ENCODE data around the gene DOCK8. TPM values are rescaled to one million over a fixed set of nuclear protein-coding genes. Genes with fewer than 3 reads are reported as not detected.

Gene DOCK8
- total RNA-seq, 1 donor from 2014 or later, result 5.1 TPM

GRCh38 chr9:479304-479970 is 264.8 kb downstream of the DOCK8 start:
- Mint-ChIP-seq H3K4me3 (peak overlapping the region; percentile 61), H3K4me1 (ENCODE audit: unreplicated experiment) (peaks cover 10% of the 10 kb centered on the region), H3K27me3 (no peaks in the 10 kb centered on the region), H3K9me3 (peaks cover 6% of the 10 kb centered on the region), H3K27ac (no peak overlapping the region), H3K36me3 (peaks cover 16% of the 10 kb centered on the region)
- no peak for DNase-seq (ENCODE audit: extremely low spot score, unreplicated experiment)
- TF ChIP-seq CTCF (conservative IDR thresholded peaks at IDR 0.05), result no peak

DNA sequence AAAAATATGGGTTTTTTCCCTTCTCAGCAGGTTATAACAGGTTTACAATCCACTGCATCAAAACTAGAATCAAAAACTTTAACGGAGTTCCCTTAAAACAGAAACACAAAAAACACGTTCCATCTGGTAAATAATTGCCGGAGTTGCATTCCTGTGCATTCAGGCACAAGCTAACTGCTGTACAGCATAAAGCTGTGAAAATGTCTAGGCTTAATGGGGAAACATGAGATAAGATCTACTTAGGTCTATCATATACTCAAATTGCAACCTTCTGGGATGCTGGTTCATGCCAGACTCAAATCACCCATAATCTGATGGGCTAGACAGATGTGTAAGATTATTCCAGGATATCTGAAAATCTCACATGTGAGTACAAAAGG is 265.3 kb downstream of the DOCK8 start:
- H3K9me3 Mint-ChIP-seq, result peaks cover 6% of the 10 kb centered on the region
- no peak for DNase-seq (ENCODE audit: extremely low spot score, unreplicated experiment)
- no peak for TF ChIP-seq CTCF (conservative IDR thresholded peaks at IDR 0.05)
- no peak overlapping the region for H3K27ac Mint-ChIP-seq
- H3K36me3 Mint-ChIP-seq, result peaks cover 10% of the 10 kb centered on the region
- H3K4me3 Mint-ChIP-seq, result peak overlapping the region; percentile 61
- H3K27me3 Mint-ChIP-seq, result no peaks in the 10 kb centered on the region
- H3K4me1 Mint-ChIP-seq (ENCODE audit: unreplicated experiment), result peaks cover 10% of the 10 kb centered on the region

DNA sequence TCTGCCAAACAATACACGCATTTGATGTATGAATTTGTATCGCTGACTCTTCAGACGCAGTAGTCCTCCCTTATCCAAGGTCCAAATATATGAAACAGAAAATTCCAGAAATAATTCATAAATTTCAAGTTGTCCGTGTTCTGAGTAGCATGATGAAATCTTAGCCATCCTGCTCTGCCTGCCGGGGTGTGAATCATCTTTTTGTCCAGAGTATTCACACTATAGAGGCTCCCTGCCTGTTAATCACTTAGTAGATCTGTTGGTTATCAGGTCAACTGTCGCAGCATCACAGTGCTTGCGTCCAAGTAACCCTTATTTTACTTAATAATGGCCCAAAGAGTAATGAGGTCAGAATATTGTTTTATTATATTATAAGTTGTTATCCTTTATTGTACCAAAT is 268.1 kb downstream of the DOCK8 start:
- no peak for TF ChIP-seq CTCF (conservative IDR thresholded peaks at IDR 0.05)
- H3K27ac Mint-ChIP-seq, result no peak overlapping the region
- H3K4me1 Mint-ChIP-seq (ENCODE audit: unreplicated experiment), result peaks cover 10% of the 10 kb centered on the region
- peaks cover 4% of the 10 kb centered on the region for H3K36me3 Mint-ChIP-seq
- H3K9me3 Mint-ChIP-seq, result peaks cover 6% of the 10 kb centered on the region
- H3K27me3 Mint-ChIP-seq, result no peaks in the 10 kb centered on the region
- no peak overlapping the region for H3K4me3 Mint-ChIP-seq
- DNase-seq (ENCODE audit: extremely low spot score, unreplicated experiment), result no peak

DNA sequence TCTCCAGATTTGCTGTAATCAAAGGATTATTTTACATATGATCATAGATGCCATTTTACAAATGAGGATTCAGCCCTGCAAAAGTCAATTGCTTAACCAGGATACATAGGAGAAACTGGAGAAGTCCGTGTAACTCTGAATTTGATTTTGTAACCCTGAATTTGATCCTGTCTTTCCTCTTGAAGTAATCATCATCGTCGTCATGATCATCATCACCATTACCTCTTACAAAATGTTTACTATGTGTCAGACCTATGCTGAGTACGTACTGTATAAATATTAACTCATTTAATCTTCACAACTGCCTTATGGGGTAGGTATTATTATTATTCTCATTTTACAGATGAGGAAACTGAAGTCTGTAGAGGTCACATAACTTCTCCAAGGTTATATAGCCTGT is 271.5 kb downstream of the DOCK8 start:
- TF ChIP-seq CTCF (conservative IDR thresholded peaks at IDR 0.05), result no peak
- no peak for DNase-seq (ENCODE audit: extremely low spot score, unreplicated experiment)
- peaks cover 6% of the 10 kb centered on the region for H3K9me3 Mint-ChIP-seq
- no peaks in the 10 kb centered on the region for H3K27me3 Mint-ChIP-seq
- H3K27ac Mint-ChIP-seq, result no peak overlapping the region
- H3K4me3 Mint-ChIP-seq, result no peak overlapping the region
- no peaks in the 10 kb centered on the region for H3K4me1 Mint-ChIP-seq (ENCODE audit: unreplicated experiment)
- peaks cover 3% of the 10 kb centered on the region for H3K36me3 Mint-ChIP-seq

- peaks cover 3% of the 10 kb centered on the region for H3K36me3 Mint-ChIP-seq
- H3K4me1 Mint-ChIP-seq (ENCODE audit: unreplicated experiment), result no peaks in the 10 kb centered on the region
- TF ChIP-seq CTCF (conservative IDR thresholded peaks at IDR 0.05), result no peak
- no peak overlapping the region for H3K27ac Mint-ChIP-seq
- peaks cover 6% of the 10 kb centered on the region for H3K9me3 Mint-ChIP-seq
- no peaks in the 10 kb centered on the region for H3K27me3 Mint-ChIP-seq
- H3K4me3 Mint-ChIP-seq, result no peak overlapping the region
- no peak for DNase-seq (ENCODE audit: extremely low spot score, unreplicated experiment)
These were observed 272.8 kb downstream of the DOCK8 start for GRCh38 chr9:487429-487828.

DNA sequence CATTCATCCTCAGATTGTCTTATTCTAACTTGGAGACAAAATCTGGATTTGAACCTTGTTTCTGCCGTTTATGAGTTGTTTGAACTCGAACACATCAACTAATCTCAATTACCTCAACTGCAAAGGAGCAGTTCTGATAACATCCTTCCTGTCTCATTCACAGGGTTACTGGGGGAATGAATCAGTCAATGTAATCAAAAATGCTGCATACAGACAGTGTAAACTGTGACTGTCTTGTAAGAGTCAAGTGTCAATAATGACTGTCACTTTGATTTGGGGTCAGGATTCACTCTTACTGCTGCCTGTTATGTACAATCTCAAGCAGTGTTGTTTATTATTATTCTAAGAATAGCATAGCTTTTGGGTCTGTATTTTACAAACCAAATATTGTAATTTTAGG is 273.8 kb downstream of the DOCK8 start:
- DNase-seq (ENCODE audit: extremely low spot score, unreplicated experiment), result no peak

More for the DNA sequence above, 273.8 kb downstream of the DOCK8 start:
- Mint-ChIP-seq H3K4me1 (ENCODE audit: unreplicated experiment) (no peaks in the 10 kb centered on the region), H3K27me3 (no peaks in the 10 kb centered on the region), H3K36me3 (peaks cover 3% of the 10 kb centered on the region), H3K4me3 (no peak overlapping the region), H3K9me3 (peaks cover 6% of the 10 kb centered on the region), H3K27ac (no peak overlapping the region)
- no peak for TF ChIP-seq CTCF (conservative IDR thresholded peaks at IDR 0.05)

All from type B pancreatic cell (in vitro differentiated cells).